H1 (cell line): ENCODE measurements around the gene VSIG2. TPM values are rescaled to one million over a fixed set of nuclear protein-coding genes. Genes with fewer than 3 reads are reported as not detected.

ENCODE experiments used
- CTBP2 ChIP-seq: IDR thresholded peaks from 2 replicates; pipeline ENCODE4 v1.7.0; 2011; ENCODE audit warnings: borderline replicate concordance, mild to moderate bottlenecking, moderate library complexity, mixed read lengths, low read length; ENCODE audit not compliant: insufficient read depth, insufficient read length
- POLR2AphosphoS5 ChIP-seq: IDR thresholded peaks from 2 replicates; pipeline ENCODE4 v1.6.1; 2011; ENCODE audit warnings: low read depth, low read length
- polyA plus RNA-seq, 7 experiments: library from polyadenylated mRNA; depleted of rRNA in 3 of 7; stranded (reverse) in 5 of 7; unstranded in 2 of 7; fragments of >200 nt in 5 of 7; fragments of 200-250 nt in 2 of 7; gene quantifications; 1 replicate in 5 of 7; 2 replicates in 1 of 7; 4 replicates in 1 of 7; pipeline versions ENCODE4 v1.2.1 to v1.2.3, GENCODE V29; 2011 to 2013; ENCODE audit warnings: missing spikeins in 2 of 7, mixed read lengths in 2 of 7
- total RNA-seq: library from RNA; stranded (reverse); fragmentation: NEBNext Ultra II Directional; extraction: Animal tissue kit (Norgen Biotek cat#: 25700); gene quantifications from 2 replicates; pipeline ENCODE4 v1.2.1, GENCODE V29; 2021

The VSIG2 gene
- total and polyA plus RNA-seq, 2 of the 8 experiments (the other 6 are each of a cell fraction or from before 2014, with no cell fraction given), result 0.18 TPM; not detected in 1

DNA sequence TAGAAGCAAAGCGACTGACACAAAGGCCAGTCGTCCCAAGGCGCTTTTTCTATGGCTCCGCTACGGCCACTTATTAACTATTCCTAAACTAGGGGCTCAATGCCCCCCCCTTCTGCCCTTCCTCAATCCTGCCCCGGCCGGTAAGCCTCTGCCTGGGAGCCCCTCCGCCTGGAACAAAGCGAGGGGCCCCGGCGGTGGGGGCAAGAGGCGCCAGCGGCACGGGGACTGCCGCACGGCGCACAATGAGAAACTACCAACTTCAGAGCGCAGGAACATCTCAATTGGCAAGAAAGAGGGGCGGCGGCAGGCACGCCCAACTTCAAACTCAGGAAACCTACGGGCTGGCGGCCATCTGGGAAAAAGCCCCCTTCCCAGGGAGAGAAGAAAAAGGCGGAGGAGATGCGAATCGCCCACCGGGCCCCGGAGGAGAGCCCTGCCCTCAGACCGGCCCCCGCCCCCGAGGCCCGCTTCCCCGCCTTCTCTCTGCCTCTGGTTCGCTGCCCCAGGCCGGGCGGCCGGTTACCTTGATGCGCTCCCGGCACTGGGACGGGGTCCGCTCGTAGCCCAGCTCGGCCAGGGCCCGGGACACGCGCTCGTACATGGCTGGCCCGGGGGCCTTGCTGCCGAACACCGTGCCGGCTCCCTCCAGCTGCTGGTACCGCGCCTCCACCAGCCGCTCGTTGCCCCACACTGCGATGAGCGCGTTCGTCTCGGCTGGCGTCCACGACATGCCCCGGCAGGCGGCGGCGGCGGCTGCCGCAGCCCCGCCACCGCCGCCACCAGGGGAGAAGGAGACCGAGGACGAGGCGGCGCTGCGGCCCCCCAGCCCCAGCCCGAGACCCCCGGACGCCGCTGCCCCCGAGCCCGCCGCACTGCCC lies 47.5 kb upstream of the VSIG2 start (continued):
- TF ChIP-seq CTBP2 (no peak), POLR2AphosphoS5 (peak; percentile 3; the same call in 1 of the 2 replicates)
